ENCODE results near the gene ANO7.

DNA sequence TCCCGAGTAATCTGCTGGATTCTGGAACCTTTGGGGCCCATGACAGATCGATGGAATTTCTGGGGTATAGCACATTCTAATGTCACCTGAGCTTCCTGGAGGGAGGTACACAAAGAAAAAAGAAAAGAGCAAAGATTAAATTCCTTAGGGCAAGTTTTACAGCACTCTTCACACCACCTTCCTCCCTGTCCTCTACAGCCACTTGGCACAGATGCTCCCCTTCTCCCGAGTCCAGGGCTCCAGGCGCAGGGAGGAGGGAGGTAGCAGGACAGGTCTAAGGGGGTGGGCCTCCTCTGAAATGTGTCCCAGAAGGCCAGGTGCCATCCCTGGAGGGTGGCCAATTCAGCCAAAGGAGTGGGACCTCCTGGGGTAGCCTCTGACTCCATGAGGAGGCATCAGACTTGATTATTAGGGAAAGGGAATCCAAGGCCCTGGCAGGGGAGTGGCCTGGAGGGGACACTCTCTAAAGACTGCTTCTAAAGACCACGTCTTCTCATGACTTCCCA is 50.3 kb downstream of the ANO7 start:
- TF ChIP-seq RFX5 (IDR thresholded peaks at IDR 0.05; ENCODE audit: low read length) (no peak), RCOR1 (IDR thresholded peaks at IDR 0.05; ENCODE audit: low read length) (no peak), CHD2 (IDR thresholded peaks at IDR 0.05; ENCODE audit: low read length, partially characterized antibody) (no peak), TAF1 (IDR thresholded peaks at IDR 0.05; ENCODE audit: borderline replicate concordance, low read depth, low read length) (no peak), REST (IDR thresholded peaks at IDR 0.05; ENCODE audit: low read depth, low read length) (no peak), CTCF (IDR thresholded peaks at IDR 0.05) (no peak), YY1 (IDR thresholded peaks at IDR 0.05; ENCODE audit: low read depth) (no peak), EZH2phosphoT487 (IDR thresholded peaks at IDR 0.05; ENCODE audit: borderline replicate concordance, low read depth) (no peak), POLR2AphosphoS5 (IDR thresholded peaks at IDR 0.05; ENCODE audit: low read depth, low read length) (no peak), EP300 (IDR thresholded peaks at IDR 0.05; ENCODE audit: borderline replicate concordance in 1 of 2, low read depth in 1 of 2, low read length in 1 of 2) (no peak), GATA2 (CRISPR knock-in tag; IDR thresholded peaks at IDR 0.05) (no peak), JUND (IDR thresholded peaks at IDR 0.05) (no peak)
- TF ChIP-seq, protein P1, sequence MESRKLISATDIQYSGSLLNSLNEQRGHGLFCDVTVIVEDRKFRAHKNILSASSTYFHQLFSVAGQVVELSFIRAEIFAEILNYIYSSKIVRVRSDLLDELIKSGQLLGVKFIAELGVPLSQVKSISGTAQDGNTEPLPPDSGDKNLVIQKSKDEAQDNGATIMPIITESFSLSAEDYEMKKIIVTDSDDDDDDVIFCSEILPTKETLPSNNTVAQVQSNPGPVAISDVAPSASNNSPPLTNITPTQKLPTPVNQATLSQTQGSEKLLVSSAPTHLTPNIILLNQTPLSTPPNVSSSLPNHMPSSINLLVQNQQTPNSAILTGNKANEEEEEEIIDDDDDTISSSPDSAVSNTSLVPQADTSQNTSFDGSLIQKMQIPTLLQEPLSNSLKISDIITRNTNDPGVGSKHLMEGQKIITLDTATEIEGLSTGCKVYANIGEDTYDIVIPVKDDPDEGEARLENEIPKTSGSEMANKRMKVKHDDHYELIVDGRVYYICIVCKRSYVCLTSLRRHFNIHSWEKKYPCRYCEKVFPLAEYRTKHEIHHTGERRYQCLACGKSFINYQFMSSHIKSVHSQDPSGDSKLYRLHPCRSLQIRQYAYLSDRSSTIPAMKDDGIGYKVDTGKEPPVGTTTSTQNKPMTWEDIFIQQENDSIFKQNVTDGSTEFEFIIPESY (IDR thresholded peaks at IDR 0.05; ENCODE audit: borderline replicate concordance, low read depth) = no peak
- TF ChIP-seq, protein P2, sequence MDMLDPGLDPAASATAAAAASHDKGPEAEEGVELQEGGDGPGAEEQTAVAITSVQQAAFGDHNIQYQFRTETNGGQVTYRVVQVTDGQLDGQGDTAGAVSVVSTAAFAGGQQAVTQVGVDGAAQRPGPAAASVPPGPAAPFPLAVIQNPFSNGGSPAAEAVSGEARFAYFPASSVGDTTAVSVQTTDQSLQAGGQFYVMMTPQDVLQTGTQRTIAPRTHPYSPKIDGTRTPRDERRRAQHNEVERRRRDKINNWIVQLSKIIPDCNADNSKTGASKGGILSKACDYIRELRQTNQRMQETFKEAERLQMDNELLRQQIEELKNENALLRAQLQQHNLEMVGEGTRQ (IDR thresholded peaks at IDR 0.05; ENCODE audit: borderline replicate concordance, low read depth, low read length) = no peak

Data from SK-N-SH (cell line).